AG20443 (cell line): Measurements from ENCODE around the gene PCDHA3.
"Not testable (repeated sequence)": the region's sequence is repeated elsewhere in the genome, so short reads cannot be mapped to it uniquely, and the experiment has no call there.

ENCODE experiments used
- DNase-seq: peaks from one replicate; pipeline ENCODE4 v3.0.0; 2012; ENCODE audit warnings: low spot score, mixed read lengths

PCDHA3 gene

DNA sequence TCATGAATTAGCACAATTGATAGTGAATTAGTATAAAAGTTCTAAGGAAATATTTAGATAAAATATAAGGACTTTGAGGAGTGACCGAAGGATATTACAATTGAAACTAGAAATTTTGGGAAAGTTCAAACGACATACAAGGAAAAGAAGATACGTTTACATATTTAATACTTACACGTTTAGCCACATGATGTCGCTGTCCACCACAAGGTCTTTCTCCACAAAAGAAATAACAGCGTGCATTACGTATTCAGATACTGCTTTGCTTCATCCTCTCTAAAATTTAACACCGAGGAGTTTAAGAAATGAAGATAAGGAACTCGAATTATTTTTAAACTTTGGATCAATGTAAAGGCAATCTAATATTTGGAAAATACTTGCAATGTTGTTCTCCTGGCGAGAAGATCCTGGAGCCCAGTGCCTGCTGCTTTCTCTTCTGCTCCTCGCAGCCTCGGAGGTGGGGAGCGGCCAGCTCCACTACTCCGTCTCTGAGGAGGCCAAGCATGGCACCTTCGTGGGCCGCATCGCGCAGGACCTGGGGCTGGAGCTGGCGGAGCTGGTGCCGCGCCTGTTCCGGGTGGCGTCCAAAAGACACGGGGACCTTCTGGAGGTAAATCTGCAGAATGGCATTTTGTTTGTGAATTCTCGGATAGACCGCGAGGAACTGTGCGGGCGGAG, at the start of gene PCDHA3:
Gene PCDHA3 (plus strand): TSS at position 242 of the 678 bp plus-strand sequence.
- DNase-seq = no peak

DNA sequence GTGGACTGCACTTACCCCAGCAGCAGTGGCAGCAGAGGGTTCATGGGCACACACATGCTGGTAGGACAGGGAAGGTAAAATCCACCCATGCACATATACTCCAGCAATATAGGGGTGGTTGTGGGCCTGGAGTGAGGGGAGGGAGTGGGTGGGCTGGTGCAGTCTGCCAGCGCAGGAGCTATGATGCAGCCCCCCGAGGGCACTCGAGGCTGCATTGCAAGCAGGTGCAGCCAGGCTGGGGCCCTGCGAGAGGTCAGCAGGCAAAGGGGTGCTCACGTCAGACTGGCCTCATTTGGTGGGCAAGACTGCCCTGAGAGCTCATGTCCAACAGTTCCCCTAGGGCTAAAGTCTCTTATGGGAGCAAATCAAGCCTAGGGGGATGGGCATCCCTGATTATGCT, 47.3 kb upstream of the PCDHA3 start:
- DNase-seq = no peak

- DNase-seq = no peak
Observed at GRCh38 chr5:140764177-140764973, 36.5 kb upstream of the PCDHA3 start.

DNA sequence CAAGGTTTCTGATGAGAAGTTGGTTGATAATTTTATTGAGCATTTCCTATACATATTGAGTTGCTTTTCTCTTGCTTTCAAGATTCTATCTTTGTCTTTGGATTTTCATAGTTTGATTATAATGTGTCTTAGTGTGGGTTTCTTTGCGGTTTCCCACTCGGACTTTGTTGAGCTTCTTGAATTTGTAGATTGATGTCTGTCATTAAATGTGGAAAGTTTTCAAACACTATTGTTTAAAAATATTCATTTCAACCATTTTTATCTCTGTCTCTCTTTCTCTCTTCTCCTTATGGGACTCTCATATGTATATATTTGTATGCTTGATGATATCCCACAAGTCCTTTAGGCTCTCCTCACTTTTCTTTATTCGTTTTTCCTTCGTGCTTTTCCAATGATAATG, 33.4 kb upstream of the PCDHA3 start:
- DNase-seq = no peak

DNA sequence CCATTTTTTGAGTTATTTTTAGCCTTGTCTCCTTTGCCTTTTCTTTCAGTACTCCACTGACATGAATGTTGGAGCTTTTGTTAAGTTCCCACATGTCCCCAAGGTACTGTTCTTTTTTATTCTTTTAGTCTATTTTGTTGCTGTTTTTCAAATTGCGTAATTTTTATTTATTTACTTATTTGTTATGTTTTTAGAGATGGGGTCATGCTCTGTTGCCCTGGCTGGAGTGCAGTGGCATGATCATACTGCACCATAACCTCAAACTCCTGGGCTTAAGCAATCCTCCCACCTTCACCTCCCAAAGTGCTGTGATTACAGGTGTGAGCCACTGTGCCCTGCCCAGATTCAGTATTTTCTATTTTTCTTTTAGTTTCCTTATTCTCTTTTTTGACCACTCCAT, 20.3 kb upstream of the PCDHA3 start:
- DNase-seq = no peak

DNA sequence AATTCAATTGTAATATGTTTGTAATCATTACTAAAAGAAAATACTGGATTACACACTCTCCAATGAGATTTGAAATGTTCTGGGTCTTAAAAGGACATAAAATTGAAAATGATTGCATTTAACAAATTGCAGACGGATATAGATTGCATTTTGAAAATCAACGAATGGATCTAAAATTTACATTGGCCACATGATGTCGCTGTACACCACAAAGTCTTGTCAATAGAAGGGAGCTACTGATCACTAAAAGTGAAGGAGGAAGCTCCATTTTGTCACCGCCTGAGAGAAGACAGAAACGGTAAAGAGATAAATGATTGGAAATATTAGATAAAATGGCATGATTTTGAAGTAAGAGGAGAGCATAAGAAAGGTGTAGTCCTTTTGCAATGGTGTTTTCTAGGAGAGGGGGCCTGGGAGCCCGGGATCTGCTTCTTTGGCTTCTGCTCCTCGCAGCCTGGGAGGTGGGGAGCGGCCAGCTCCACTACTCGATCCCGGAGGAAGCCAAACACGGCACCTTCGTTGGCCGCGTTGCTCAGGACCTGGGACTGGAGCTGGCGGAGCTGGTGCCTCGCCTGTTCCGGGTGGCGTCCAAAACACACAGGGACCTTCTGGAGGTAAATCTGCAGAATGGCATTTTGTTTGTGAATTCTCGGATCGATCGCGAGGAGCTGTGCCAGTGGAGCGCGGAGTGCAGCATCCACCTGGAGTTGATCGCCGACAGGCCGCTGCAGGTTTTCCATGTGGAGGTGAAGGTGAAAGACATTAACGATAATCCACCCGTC, 14.8 kb upstream of the PCDHA3 start, which contains the start of gene PCDHA1:
Gene PCDHA1 (plus strand): TSS at position 236 of the 782 bp plus-strand sequence.
- DNase-seq = no peak

DNA sequence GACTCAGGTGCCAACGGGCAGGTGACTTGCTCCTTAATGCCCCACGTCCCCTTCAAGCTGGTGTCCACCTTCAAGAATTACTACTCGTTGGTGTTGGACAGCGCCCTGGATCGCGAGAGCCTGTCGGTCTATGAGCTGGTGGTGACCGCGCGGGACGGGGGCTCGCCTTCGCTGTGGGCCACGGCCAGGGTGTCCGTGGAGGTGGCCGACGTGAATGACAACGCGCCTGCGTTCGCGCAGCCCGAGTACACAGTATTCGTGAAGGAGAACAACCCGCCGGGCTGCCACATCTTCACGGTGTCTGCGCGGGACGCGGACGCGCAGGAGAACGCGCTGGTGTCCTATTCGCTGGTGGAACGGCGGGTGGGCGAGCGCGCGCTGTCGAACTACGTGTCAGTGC, 13.4 kb upstream of the PCDHA3 start:
- not testable (repeated sequence) for DNase-seq

DNA sequence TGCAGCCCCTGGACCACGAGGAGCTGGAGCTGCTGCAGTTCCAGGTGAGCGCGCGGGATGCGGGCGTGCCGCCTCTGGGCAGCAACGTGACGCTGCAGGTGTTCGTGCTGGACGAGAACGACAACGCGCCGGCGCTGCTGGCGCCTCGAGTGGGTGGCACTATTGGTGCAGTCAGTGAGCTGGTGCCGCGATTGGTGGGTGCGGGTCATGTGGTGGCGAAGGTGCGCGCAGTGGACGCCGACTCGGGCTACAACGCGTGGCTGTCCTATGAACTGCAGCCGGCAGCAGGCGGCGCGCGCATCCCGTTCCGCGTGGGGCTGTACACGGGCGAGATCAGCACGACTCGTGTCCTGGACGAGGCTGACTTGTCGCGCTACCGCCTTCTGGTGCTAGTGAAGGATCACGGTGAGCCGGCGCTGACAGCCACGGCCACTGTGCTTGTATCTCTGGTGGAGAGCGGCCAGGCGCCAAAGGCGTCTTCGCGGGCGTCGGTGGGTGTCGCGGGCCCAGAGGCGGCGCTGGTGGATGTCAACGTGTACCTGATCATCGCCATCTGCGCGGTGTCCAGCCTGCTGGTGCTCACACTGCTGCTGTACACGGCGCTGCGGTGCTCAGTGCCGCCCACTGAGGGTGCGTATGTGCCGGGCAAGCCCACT, 12.9 kb upstream of the PCDHA3 start:
- DNase-seq = not testable (repeated sequence)

DNA sequence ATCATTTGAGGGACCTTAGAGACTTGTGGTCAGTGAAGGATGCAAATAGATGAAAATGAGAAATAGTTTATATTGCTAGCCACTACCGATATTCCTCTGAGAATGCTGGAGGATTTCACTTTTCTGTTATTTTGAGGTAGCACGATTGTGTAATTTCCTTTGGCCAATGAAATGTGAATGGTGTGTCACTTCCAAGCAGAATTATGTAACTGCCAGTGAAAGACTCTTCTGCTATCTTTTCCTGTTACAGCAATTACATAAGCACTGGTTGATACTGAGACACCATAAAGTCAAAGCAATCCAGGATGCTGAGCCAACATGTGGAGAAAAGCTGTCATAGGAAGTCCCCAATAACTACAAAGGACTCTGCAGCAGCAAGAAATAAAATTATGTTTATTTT, 9.8 kb upstream of the PCDHA3 start:
- no peak for DNase-seq

DNA sequence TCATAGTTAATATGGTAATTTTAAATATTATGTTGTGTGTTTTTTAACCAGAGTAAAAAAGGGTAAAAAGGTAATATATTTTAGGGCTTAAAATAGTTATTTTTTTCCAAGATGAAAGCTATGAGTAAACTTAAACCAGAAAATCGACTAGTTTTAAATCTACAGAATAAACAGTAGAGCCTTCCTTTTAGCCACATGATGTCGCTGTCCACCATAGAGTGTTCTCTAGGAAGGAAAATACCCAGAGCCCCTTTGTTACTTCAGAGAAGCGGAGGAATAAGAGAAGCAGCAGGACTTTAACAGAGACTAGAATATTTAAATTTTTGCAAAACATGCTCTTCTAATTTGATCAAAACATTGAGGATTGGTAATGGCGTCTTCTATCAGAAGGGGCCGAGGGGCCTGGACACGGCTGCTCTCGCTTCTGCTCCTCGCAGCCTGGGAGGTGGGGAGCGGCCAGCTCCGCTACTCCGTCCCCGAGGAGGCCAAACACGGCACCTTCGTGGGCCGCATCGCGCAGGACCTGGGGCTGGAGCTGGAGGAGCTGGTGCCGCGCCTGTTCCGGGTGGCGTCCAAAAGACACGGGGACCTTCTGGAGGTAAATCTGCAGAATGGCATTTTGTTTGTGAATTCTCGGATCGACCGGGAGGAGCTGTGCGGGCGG, 6.1 kb upstream of the PCDHA3 start, which contains the start of gene PCDHA2:
Gene PCDHA2 (plus strand): TSS at position 258 of the 664 bp plus-strand sequence.
- no peak for DNase-seq

- peak; percentile 16 for DNase-seq
Observed at GRCh38 chr5:140795259-140795641, 5.6 kb upstream of the PCDHA3 start.

GRCh38 chr5:140796072-140796717, 4.7 kb upstream of the PCDHA3 start:
- DNase-seq = not testable (repeated sequence)

DNA sequence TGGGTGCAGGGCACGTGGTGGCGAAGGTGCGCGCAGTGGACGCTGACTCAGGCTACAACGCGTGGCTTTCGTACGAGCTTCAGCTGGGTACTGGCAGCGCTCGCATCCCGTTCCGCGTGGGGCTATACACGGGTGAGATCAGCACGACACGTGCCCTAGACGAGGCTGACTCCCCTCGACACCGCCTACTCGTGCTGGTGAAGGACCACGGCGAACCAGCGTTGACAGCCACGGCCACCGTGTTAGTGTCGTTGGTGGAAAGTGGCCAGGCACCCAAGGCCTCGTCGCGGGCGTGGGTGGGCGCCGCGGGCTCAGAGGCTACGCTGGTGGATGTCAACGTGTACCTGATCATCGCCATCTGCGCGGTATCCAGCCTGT, 4.2 kb upstream of the PCDHA3 start:
- no peak for DNase-seq

GRCh38 chr5:140801494-140801841, 611 bp downstream of the PCDHA3 start:
- DNase-seq = no peak

GRCh38 chr5:140802381-140802780, 1.5 kb downstream of the PCDHA3 start:
- not testable (repeated sequence) for DNase-seq

- DNase-seq = no peak
Observed at GRCh38 chr5:140802781-140803271, 2.0 kb downstream of the PCDHA3 start.

DNA sequence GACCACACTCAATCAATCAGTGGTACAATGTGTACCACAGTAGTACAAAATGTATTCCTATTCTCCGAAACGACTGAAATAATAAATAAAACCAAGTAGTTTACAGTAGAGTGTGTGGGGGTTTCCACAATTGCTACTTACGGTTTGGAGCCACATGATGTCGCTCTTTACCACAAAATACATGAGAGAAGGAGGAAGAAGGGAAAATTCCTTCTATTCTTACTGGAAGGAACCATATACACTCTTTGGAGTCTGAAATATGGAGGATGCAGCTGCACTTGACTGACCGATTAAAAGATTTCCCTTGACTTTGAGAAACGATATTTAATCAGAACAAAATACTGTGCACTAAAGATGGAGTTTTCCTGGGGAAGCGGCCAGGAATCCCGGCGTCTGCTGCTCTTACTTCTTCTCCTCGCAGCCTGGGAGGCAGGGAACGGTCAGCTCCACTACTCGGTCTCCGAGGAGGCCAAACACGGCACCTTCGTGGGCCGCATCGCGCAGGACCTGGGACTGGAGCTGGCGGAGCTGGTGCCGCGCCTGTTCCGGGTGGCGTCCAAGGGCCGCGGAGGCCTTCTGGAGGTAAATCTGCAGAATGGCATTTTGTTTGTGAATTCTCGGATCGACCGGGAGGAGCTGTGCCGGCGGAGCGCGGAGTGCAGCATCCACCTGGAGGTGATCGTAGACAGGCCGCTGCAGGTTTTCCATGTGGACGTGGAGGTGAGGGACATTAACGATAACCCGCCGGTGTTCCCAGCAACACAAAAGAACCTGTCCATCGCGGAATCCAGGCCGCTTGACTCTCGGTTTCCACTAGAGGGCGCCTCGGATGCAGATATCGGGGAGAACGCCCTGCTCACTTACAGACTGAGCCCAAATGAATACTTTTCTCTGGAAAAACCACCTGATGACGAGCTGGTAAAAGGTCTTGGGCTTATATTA, 6.2 kb downstream of the PCDHA3 start, which contains the start of gene PCDHA4:
Gene PCDHA4 (plus strand): TSS at position 235 of the 942 bp plus-strand sequence.
- no peak for DNase-seq

DNA sequence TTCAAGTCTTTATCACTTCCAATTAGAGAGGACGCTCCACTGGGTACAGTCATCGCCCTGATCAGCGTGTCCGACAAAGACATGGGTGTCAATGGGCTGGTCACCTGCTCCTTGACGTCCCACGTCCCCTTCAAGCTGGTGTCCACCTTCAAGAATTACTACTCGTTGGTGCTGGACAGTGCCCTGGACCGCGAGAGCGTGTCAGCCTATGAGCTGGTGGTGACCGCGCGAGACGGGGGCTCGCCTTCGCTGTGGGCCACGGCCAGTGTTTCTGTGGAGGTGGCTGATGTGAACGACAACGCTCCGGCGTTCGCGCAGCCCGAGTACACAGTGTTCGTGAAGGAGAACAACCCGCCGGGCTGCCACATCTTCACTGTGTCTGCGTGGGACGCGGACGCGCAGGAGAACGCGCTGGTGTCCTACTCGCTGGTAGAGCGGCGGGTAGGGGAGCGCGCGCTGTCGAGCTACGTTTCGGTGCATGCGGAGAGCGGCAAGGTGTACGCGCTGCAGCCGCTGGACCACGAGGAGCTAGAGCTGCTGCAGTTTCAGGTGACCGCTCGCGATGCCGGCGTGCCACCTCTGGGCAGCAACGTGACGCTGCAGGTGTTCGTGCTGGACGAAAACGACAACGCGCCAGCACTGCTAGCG, 7.5 kb downstream of the PCDHA3 start:
- not testable (repeated sequence) for DNase-seq

DNA sequence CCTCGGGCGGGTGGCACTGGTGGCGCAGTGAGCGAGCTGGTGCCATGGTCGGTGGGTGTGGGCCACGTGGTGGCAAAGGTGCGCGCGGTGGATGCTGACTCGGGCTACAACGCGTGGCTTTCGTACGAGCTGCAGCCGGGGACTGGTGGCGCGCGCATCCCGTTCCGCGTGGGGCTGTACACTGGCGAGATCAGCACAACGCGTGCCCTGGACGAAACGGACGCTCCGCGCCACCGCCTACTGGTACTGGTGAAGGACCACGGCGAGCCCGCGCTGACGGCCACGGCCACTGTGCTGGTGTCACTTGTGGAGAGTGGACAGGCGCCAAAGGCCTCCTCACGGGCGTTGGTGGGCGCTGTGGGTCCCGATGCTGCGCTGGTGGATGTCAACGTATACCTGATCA, 8.0 kb downstream of the PCDHA3 start:
- no peak for DNase-seq
